HG02763 (cell line): ENCODE data around the gene AFF3.
"Not testable (repeated sequence)": the region's sequence is repeated elsewhere in the genome, so short reads cannot be mapped to it uniquely, and the experiment has no call there.

Source experiments
- ATAC-seq: cut with Tn5 transposase; IDR thresholded peaks from one replicate; pipeline ENCODE4 v1.9.1; 2021; ENCODE audit warnings: mild to moderate bottlenecking, moderate library complexity; ENCODE audit not compliant: unreplicated experiment

AFF3 gene

DNA sequence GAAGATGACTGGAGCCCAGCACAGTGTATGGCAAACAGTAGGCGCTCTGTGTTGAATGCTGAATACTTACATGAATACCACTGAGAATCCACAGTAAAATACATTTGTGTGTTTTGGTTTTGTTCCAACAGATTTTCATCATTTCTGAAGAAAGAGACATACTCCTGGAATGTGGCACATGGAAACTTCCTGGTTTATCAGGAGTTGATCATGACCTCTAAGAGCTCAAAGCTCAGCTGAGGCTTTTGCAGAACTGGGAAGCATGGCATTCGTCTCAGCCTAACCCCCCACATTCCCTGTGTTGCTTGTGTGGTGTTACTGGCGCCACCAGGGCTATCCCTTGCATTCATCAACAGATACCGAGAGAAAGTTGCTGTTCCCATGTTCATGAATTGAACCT lies 335.6 kb downstream of the AFF3 start:
- ATAC-seq, result no peak

DNA sequence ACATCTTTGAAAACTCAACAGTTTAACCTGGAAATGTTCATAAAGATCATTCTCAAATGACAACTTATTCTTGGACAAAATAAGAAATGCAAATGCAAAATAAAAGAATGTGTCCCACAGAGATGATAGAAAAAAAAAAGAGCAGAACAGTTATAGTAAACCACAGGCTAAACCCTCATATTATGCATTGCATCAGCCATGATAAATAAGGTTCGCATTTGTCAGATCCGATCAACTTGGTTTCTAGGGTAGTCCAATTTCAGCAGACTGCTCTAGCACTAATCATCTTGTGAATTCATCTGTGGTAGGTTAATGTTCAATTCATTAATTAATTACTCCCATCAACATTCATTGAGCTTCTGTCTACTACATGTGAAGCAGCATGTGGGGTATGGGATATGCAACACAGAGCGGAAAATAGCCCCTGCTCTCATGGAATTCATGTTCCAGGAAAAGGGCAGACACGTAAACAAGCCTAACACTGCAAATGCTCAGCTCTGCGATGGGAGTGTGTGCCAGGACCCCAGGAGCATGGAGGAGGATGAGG lies 336.4 kb downstream of the AFF3 start:
- ATAC-seq, result no peak

DNA sequence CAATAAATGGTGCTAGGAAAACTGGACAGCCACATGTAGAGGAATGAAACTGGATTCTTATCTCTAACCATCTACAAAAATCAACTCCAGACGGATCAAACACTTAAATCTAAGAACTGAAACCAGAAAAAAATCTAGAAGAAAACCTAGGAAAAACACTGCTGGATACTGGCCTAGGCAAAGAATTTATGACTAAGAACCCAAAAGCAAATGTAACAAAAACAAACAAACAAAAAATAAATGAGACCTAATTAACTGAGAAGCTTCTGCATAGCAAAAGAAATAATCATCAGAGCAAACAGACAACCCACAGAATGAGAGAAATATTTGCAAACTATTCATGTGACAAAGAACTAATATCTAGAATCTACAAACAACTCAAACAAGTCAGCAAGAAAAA lies 338.5 kb downstream of the AFF3 start:
- no peak for ATAC-seq

DNA sequence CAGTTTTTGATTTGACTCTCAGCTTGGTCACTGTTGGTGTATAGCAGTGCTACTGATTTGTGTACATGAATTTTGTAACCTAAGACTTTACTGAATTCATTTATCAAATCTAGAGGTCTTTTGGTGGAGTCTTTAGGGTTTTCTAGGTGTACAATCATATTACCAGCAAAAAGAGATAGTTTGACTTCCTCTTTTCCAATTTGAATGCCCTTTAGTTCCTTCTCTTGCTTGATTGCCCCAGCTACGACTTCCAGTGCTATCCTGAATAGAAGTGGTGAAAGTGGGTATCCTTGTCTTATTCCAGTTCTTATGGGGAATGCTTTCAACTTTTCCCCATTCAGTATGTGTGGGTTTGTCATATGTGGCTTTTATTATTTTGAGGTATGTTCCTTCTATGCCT lies 339.7 kb downstream of the AFF3 start:
- no peak for ATAC-seq

DNA sequence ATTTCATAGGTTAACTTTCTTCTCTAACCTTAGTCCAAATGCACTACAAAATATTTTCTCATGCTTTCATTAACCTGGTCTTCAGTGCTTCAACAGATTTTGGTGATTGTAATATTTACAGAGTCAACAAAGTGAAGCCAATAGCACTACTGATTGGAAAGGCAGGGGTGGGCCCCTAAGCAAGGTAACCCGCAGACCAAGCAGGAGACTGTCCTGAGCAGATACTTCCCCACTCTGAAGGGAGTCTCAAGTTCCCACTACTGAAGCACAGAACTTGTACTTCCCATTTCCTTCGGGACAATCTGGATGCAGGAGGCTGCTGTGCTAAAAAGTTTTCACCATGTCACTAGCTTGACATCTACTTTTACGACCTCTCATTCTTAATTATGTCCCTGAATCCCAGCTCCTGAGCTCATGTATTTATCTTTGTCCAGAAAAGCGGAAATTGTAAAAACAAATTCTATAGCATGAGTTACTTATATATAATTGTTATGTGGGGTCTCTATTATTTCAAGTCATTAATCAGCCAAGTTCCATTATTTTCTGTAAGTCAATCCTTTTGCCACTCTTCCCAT lies 341.0 kb downstream of the AFF3 start:
- ATAC-seq, result no peak

DNA sequence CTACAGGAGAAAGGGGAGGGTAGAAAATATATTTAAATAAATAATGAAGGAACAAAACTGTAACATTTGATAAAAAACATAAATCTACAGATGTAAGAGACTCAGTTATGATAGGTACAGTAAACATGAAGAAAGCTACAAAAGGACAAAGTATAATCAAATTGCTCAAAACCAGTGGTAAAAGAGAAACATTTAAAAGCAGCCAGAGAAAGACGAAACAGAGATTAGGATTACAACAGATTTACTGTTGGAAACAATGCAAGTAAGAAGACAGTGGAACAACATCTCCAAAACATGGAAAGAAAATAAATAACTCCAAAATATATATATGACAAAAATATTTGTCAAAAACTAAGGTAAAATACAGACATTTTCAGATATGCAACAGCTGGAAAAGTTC lies 344.9 kb downstream of the AFF3 start:
- no peak for ATAC-seq

DNA sequence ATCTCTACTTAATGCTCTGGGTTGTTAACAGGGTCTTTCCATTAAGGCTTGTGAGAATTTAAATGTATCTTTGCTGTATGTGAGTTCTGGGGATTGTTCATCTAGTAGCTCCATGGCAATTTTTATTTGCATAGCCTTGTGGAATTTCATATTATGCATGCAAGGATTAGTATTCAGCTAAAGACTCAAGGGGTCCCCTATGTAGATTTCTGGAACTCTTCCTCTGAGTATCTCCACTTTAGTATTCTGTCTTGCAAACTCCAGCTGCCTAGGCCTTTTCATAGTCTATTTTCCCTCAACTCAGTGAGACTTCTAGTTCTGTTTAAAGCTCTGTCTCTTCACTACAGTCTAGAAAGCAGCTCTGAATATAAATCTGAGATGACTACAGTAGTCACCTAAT lies 348.0 kb downstream of the AFF3 start:
- no peak for ATAC-seq

DNA sequence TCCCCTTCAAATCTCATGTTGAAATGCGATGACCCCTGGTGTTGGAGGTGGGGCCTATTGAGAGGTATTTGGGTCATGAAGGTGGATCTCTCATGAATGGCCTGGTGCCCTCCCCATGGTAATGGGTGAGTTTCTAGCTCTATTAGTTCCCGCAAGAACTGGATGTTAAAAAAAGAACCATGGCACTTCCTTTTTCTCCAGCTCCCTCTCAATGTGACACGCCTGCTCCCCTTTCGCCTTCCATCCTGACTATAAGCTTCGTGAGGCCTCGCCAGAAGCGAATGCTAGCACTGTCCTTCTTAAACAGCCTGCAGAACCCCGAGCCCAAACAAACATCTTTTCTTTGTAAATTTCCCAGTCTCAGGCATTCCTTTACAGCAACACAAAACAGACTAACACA lies 349.4 kb downstream of the AFF3 start:
- ATAC-seq, result no peak

DNA sequence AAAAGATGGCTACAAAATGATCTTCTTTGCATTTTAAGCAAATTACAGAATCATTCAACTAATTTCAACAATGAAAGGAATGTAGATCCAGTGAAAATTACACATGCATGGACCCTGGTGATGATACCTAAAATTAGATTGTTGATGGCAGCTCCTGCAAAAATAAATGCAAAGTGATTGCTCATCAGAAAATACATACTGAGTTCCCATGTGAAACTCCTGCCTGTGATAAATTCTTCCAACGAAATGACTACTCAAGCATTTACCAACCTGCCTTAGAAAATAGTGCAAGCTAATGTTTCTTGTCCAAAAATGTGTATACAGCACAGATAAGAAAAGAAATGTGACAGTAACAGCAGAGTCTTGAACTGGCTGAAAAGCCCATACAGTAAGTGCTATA lies 352.5 kb downstream of the AFF3 start:
- ATAC-seq, result no peak

DNA sequence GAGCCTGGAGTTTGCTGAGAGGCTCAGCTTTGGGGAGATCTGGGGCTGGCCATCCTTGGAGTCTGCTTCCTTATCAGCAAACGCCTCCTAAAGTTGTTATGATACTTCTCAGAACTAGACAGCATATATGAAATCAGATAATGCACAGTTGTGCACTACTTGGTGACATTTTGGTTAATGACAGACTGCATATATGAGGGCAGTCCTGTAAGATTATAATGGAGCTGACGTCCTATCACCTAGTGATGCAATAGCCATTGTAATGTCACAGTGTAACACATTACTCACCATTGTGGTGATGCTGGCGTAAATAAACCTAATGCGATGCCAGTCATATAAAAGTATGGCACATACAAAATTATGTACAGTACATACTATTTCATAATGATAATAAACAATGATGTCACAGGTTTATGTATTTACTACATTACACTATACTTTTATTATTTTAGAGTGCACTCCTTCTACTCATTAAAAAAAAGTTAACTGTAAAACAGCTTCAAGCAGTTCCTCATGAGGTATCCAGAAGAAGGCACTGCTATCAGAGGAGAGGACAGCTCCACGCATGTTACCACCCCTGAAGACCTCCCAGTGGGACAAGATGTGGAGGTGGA lies 354.5 kb downstream of the AFF3 start:
- ATAC-seq, result no peak

DNA sequence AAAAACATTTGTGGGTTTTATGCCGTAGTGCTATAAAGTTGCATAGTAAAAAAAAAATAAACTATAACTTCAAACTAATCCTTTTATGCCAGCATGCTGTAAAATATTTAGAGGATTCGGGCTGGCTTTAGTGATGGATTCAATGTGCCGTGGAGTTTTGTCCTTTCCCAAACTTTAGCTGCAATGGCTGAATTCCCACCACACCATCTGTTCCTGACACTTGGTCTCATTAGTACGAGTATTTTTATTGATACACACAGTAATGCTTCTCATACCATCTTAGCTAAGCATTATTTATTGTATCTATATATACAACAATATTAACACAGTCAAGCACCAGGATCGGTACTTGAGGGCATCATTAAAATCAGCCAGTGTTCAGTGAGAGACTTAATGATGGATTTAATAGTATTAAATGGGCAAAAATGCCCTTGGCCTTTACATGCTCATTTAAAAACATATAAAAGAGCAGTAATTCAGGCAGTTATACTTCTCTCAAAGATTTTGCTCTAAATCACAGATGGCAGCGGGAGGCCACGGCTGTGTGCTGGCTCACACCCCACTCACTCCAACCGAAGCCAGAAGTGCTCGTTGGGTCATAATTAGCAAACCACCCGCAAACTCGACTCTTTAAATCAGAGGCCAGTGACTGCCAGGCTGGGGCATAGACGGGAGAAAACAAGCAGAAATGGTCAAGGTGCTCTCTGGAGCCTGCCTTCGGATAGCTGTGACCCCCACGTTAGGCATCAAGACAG lies 355.6 kb downstream of the AFF3 start:
- no peak for ATAC-seq

DNA sequence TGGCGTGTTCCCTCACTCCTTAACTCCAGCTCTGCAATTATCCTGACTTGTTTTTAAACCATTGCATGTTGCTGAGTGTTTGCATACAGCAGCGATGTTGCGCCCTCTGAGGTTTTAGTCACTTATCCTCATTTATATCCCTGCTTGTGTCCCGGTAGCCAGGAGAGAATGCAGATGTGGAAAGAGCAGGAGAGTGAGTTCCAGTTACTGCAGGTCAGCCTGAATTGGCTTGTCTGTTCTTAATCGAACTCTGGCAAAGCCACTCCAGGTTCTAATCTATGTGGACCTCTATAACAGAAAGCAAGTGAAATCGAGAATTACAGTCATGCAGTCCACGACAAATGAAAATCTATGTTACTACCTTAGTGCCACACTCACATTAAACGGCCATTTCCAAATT lies 357.4 kb downstream of the AFF3 start:
- no peak for ATAC-seq

DNA sequence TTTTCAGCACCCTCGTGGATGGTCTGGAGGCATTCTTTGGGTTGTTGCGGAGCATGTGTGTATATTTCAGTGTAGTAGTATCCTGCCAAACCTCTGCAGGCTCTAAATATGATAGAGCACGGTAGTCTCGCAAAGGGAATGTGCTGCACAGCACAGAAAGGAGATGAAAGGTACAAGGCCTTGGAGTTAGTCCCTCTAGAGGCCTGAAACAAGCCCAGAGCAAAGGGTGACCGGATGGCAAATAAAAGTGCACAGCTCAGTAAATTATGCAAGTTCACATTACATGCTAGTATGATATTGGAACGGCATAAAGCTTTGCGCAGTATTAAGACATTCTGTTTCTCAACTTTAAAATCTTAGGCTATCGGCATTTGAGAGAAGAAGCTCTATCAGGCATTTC lies 358.1 kb downstream of the AFF3 start:
- ATAC-seq, result no peak

DNA sequence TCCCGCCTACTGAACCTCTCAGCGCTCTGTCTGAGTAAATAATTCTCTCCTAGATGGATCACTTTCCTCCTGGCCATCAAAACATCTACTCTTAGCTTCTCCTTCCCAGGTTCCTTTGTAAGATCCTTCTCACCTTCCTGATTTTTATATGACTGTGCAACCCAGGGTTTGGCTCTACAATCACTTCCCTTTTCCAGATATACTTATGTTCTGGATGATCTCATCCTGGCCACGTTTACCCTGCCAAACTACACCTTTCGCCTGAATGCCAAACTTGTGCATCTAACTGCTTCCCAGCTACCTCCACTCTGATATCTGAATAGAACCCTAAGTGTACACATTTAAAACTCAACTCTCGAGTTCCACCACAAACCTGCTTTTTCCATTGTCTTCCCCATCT lies 362.1 kb downstream of the AFF3 start:
- ATAC-seq, result no peak

DNA sequence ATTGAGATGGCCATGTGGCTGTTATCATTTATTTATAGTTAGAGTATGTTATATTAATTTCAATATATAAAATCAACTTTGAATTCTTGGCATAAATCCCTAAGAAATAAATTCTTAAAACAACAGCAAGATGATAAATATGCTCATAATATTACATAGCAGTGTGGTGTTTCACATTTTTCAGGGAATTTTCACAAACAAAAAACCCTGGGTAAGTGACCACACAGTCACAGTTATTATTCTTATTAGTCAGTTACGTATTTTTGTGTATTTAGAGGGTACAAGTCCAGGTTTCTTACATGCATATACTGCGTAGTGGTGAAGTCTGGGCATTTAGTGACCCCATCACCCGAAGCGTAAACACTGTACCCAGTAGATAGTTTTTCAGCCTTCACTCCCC lies 363.1 kb downstream of the AFF3 start:
- ATAC-seq, result no peak

DNA sequence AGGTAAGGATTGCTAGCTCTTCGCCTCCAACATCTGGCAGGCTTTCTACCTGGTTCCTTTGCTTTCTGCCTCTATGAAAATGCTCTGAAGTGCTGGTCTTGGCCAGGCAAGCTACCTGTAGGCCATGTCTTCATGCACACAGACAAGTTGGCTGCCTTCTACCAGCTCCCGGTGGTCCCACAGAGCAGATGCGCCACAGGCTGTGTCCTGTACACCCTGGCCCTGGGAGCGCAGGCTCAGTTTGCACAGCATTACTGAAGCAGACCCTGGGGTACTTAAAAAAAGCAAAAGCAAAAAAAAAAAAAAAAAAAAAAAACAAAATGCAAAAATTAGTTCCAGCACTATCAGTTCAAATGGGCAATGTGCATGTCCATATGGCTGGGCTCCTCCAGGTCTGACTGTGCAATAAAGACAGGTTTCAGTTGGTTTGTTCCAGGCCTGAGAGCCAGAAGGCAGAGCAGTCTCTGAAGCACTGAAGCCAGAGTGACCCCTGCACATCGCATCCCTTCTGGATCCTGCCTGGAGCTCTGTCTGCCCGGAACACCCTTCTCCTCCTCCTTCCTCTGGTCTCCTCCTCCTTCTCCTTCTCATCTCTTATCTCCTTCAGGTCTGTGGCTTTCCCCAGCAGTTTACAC lies 364.6 kb downstream of the AFF3 start:
- ATAC-seq, result no peak

DNA sequence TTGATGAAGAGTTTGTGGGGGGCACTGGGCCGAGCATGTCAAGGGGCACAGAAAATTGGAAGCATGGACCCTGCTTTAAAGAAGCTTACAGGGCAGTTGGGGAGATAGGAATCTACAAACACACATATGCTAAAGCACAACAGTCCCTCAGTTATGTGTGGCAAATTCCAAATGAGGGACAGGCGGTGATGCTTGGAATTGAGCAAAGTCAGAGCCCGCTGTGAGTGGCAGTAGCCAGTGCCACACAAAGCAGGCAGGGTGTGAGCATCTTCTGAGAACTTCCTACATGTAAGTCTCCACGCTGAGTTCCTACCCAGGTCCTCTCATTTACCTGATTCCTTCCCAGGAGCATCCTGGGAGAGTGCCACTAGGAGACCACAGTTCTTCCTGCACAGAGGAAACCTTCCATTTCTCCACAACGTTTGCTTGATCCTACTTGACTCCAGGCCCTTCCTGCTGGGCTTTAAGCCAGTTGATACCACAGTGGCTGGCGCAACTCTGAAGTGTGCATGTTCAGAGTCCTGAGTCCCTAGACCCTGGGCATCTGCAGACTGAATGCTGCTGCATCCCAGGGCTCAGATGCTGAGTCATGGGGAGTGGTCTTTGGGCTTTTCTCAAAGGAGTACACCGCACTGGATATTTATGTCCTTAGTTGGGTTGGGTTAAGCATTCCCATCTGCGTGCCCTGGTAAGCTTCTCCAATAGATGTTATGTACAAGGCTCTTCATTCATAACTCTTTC lies 365.3 kb downstream of the AFF3 start:
- ATAC-seq, result no peak

DNA sequence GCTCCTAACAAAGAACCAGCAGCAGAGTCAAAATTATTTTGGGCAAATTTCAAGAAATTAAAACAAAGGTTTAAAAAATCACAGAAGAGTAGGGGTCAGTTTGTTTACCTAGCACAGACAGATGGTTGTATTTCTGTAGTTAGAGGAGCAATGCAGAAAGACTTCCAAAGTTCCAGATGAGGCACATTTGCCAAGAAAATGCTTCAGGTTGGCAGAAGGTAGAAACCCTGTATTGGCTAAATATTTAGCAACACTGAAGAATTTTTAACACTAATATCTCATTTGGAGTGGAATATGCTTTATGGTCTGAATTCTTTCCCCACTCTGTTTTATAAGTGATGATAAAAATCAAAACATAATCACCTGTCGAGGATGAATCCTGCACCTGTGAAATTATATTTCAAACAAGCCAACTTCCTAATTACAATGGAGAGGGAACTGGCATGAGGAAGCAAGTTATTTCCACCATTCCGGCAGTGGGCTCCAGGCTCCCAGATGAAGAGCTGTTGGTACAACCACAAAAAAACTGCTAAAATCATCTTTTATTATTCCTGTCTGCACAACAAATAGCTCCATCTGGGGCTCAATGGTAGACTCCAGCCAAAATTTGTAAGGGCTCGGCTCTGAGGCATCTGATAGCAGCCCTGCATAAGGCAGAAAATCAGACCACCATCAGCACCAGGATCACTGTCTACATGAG lies 366.0 kb downstream of the AFF3 start:
- no peak for ATAC-seq

DNA sequence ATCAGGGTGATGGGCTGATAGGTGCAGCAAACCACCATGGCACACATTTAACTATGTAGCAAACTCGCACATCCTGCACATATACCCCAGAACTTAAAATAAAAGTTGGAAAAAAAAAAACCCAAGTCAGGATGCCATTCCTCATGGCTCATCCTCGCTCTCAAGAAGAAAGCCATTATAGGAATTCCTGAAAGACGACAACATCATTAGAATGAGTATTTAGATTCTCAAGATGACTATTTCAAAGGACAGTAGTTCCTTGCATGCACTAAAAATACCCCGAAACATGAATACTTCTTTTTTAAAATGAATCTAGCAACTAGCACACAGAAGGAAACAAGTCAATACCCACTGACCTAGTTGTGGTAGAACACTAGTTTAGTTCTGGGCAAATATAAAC lies 366.8 kb downstream of the AFF3 start:
- no peak for ATAC-seq

DNA sequence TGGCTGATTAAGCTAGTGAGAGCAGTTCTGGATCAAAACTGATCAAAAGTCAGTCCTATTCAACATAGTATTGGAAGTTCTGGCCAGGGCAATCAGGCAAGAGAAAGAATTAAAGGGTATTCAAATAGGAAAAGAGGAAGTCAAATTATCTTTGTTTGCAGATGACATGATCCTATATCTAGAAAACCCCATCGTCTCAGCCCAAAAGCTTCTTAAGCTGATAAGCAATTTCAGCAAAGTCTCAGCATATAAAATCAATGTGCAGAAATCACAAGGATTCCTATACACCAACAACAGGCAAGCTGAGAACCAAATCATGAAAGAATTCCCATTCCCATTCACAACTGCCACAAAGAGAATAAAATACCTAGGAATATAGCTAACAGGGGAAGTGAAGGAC lies 368.7 kb downstream of the AFF3 start:
- not testable (repeated sequence) for ATAC-seq
